HG02678 (cell line): ENCODE results near the gene CEACAM16.

ENCODE experiments used
- ATAC-seq: cut with Tn5 transposase; IDR thresholded peaks from one replicate; pipeline ENCODE4 v1.9.1; 2021; ENCODE audit warnings: mild to moderate bottlenecking, moderate library complexity; ENCODE audit not compliant: unreplicated experiment

CEACAM16 gene

GRCh38 chr19:44723952-44724319 is 25.0 kb downstream of the CEACAM16 start:
- peak; percentile 64 for ATAC-seq

GRCh38 chr19:44725251-44725650 is 26.3 kb downstream of the CEACAM16 start:
- ATAC-seq = no peak

DNA sequence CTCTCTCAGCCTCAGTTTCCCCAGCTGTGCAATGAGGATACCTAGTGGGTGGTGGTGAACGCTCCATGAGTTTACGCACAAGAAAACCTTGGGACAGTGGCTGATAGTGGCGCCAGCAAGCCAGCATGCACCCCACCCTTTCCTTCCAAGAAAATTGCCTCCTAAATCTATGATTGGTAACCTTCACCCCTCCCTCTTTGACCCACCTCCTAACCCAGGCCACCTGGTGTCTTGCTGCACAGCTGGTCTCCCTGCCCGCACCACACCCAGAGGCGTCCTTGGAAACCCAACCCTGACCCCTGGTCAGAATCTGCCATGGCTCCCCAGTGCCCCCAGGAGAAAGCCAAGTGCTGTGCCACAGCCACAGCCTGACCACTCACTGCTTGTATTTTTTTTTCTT is 26.7 kb downstream of the CEACAM16 start:
- no peak for ATAC-seq

DNA sequence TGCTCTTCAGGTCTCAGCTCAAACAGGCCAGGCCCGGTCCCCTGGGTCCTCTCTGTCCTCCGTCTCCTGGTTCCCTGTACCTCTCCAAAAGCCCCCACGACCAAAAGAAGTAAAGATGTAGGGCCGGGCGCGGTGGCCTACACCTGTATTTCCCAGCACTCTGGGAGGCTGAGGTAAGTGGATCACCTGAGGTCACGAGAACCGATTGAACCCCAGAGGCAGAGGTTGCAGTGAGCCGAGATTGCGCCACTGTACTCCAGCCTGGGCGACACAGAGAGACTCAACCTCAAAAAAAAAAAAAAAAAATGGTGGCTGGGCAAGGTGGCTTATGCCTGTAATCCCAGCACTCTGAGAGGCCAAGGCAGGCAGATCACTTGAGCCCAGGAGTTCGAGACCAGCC is 27.5 kb downstream of the CEACAM16 start:
- no peak for ATAC-seq

GRCh38 chr19:44728178-44728577 is 29.2 kb downstream of the CEACAM16 start:
- no peak for ATAC-seq

GRCh38 chr19:44729516-44730033 is 30.6 kb downstream of the CEACAM16 start:
- ATAC-seq = no peak

- no peak for ATAC-seq
Measured at GRCh38 chr19:44731081-44731480, 32.1 kb downstream of the CEACAM16 start.

DNA sequence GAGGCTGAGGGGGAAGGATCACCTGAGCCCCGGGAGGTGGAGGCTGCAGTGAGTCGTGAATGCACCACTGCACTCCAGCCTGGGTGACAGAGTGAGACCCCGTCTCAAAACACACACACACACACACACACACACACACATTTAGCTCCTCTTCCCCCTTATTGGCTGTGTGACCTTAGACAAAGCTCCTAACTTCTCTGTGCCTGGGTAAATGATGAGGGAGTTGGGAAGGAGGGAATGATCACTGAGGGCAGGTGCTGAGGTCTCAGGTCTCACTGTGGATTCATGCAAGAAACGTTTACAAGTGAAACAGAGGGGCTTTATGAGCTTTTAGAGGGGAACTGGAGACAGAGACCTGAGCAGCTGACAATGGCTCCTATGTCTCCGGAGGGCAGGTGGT is 32.7 kb downstream of the CEACAM16 start:
- no peak for ATAC-seq

GRCh38 chr19:44732235-44733014 is 33.5 kb downstream of the CEACAM16 start:
- ATAC-seq = no peak

- ATAC-seq = no peak
Measured at GRCh38 chr19:44734357-44734756, 35.4 kb downstream of the CEACAM16 start.

GRCh38 chr19:44735011-44735410 is 36.1 kb downstream of the CEACAM16 start:
- ATAC-seq = no peak

DNA sequence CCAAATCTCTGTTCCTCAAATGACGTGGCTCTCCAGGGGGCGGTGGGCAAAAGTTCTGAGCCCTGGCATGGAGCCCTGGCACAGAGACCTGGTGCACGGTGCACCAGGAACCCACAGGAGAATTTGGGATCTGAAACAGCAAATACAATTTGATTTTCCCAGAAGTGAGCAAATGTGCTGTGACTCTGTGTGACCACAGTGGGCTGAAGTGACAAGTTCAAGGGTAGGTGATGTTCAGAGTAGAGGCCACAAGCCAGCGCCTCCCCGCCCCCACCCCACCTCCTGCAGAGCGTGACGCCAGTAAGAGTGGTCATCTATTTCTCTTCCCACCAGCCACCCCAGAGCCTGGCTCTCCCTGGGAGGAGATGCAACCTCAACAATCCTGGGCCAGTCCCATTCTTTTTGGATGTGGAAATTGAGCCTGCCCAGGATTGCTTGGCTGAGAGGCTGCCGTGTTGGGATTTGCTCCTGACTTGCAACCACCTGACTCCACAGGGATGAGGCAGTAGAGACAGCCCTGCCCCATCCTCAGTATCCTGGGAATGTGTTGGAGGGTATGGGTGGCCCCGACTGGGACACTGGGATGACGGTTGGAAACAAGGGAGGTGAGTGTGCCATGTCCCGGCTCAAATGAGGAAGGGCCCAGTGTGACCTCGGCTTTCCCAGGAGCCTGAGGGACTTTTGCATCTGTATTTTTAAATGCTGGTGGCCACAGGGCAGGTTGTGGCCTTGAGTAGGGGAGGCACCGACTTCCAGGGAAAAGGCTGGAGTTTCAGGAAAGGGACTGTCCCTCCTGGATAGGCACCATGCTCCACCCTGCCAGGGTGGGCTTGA is 38.5 kb downstream of the CEACAM16 start:
- ATAC-seq = no peak

DNA sequence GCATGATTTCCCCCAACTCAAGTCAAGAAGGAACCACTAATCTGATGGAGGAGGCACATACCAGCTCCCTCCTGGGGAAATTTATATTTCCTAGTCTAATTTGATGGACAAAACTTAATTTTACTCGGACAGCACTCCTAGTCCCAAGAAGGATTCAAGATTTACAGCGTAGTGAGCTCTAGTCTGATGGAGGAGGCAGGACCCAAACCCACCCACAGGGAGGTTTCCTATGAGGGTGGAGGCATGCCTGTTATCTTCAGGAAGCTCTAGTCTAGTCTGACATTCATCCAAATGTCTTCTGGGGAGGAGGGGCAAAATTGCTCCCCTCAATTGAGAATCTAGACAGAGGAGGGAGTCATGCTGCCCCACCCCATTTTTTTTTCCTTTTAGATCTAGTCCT is 39.2 kb downstream of the CEACAM16 start:
- ATAC-seq = no peak

DNA sequence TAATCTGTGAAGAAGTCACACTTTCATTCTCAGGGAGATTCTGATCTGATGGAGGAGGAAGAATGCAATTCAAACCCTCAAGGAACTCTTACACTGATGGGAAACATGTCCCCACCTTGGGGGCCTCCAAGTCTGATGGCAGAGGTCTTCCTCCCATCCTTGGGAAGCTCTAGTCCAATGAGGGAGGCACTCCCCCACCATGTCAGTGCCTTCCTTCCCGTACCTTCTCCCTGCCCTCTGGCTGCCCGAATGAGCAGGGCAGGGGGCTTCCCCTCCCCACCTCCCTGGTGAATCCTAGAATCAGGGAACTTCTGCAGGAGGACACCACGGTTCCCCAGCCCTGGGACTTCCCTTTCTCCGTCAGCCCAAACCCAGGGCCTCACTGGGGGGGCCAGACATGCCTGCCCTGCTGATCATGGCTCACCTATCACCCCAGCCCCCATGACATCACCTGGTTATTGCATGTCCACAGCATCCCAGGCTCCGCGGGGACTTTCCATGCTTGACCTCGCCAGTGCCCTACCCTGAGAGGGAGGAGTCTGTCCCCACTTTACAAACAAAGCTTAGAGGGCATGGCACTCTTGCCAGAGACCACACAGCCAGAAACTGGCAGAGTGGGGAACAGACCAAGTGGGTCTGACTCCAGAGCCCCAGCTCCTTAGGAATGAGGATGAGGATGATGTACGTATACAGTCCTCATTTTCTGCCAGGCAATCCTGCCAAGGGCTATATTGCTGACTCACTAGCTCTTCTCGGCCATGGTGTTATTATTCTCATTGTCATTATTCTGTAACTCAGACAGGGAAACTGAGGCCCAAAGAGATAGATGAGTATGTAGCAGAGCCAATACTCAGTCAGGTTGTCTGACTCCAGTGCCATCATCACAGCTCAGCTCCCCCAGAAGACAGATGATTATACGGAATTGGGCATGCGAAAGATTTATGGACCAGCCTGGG is 39.9 kb downstream of the CEACAM16 start:
- no peak for ATAC-seq

DNA sequence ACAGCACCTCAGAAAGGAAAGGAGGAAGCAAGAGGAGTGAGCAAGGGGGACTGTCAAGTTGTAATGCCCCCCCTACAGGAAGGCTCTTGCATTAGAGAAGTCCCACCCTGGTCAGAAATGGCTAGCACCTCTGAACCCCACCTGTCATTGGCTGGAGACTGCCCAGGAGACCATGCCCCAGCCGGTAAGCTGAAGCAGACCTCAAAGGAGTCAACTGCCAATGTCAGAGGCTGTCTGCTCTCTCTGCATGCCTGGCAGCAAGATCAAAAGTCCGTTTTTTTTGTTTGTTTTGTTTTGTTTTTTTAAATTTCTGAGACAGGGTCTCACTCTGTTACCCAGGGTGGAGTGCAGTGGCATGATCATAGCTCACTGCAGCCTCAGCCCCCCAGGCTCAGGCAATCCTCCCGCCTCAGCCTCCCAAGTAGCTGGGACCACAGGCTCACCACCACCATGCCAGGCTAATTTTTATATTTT is 41.4 kb downstream of the CEACAM16 start:
- ATAC-seq = no peak

GRCh38 chr19:44741258-44741731 is 42.3 kb downstream of the CEACAM16 start:
- no peak for ATAC-seq

GRCh38 chr19:44741841-44742329 is 42.9 kb downstream of the CEACAM16 start:
- ATAC-seq = no peak

DNA sequence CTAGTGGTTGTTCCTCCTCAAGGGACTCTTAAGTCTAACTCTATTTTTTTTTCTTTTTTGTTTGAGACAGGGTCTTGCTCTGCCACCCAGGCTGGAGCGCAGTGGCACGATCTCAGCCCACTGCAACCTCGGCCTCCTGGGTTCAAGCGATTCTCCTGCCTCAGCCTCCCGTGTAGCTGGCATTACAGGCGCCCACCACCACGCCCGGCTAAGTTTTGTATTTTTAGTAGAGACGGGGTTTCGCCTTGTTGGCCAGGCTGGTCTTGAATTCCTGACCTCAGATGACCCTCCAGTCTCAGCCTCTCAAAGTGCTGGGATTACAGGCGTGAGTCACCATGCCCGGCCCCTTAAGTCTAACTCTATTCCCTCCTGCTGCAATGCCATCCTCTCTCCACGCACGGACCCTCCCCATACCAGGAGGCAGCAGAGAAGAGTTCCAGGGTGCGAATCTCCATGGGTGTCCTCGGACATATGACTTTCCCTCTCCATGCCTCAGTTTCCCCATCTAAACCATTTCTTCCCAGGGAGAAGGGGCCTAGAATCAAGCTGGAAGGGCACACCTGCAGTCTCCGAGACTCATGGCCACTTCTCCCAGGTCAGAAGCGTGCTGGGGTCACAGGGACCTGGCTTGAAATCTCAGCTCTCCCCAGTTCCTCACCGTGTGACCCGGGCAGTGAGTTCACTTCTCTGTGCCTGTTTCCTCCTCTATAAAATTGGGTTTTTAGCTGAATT is 43.5 kb downstream of the CEACAM16 start:
- no peak for ATAC-seq

GRCh38 chr19:44744871-44745332 is 46.0 kb downstream of the CEACAM16 start:
- ATAC-seq = no peak
